Neural crest cell (in vitro differentiated cells): Measurements from ENCODE around the gene ZBED1. TPM values are rescaled to one million over a fixed set of nuclear protein-coding genes. Genes with fewer than 3 reads are reported as not detected.

Experiments used
- DNase-seq: peaks from one replicate; pipeline ENCODE4 v3.0.0; 2021; ENCODE audit warnings: low read depth, mixed read lengths, low spot score
- H3K27ac Mint-ChIP-seq: one replicate; pipeline ENCODE4 v1.8.0; 2021; ENCODE audit warnings: mild to moderate bottlenecking, mixed read lengths; ENCODE audit not compliant: unreplicated experiment
- H3K27me3 Mint-ChIP-seq: 2 replicates; pipeline ENCODE4 v1.8.0; 2021; ENCODE audit warnings: low read depth, mild to moderate bottlenecking, mixed read lengths
- H3K36me3 Mint-ChIP-seq: 2 replicates; pipeline ENCODE4 v1.8.0; 2021; ENCODE audit warnings: low read depth, mild to moderate bottlenecking, mixed read lengths
- H3K4me1 Mint-ChIP-seq: 2 replicates; pipeline ENCODE4 v1.8.0; 2021; ENCODE audit warnings: mixed read lengths
- H3K4me3 Mint-ChIP-seq: one replicate; pipeline ENCODE4 v1.8.0; 2021; ENCODE audit warnings: mild to moderate bottlenecking, mixed read lengths
- H3K9me3 Mint-ChIP-seq: 2 replicates; pipeline ENCODE4 v1.8.0; 2021; ENCODE audit warnings: mixed read lengths
- total RNA-seq: library from RNA; stranded (reverse); gene quantifications from 2 replicates; pipeline ENCODE4 v1.2.1, GENCODE V29; 2021
- TF ChIP-seq, protein P1 (sequence below): fragments of 200-600 bp; sonication (generic); conservative IDR thresholded peaks from 2 replicates; pipeline ENCODE4 v1.5.0; 2021; ENCODE audit warnings: antibody characterized with exemption, mild to moderate bottlenecking

ZBED1 gene
- total RNA-seq, 1 donor from 2014 or later: 42.0 TPM

DNA sequence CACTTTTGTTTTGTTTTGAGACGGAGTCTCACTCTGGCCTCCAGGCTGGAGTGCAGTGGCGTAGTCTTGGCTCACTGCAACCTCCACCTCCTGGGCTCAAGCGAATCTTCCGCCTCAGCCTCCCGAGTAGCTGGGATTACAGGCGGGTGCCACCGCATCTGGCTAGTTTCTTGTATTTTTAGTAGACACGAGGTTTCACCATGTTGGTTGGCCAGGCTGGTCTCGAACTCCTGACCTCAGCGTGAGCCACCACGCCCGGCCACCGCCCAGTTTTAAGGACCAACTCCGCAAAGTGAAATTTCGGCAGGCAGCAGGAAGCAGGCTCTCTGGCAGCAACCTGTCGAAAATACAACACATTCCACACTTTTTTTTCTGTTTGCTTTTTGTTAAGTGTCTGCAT, 13.4 kb downstream of the ZBED1 start:
- Mint-ChIP-seq H3K9me3 (no peaks in the 10 kb centered on the region), H3K27ac (no peak overlapping the region), H3K36me3 (peaks cover 15% of the 10 kb centered on the region), H3K4me1 (peaks cover 15% of the 10 kb centered on the region), H3K27me3 (no peaks in the 10 kb centered on the region), H3K4me3 (no peak overlapping the region)
- no peak for DNase-seq
- TF ChIP-seq, protein P1, sequence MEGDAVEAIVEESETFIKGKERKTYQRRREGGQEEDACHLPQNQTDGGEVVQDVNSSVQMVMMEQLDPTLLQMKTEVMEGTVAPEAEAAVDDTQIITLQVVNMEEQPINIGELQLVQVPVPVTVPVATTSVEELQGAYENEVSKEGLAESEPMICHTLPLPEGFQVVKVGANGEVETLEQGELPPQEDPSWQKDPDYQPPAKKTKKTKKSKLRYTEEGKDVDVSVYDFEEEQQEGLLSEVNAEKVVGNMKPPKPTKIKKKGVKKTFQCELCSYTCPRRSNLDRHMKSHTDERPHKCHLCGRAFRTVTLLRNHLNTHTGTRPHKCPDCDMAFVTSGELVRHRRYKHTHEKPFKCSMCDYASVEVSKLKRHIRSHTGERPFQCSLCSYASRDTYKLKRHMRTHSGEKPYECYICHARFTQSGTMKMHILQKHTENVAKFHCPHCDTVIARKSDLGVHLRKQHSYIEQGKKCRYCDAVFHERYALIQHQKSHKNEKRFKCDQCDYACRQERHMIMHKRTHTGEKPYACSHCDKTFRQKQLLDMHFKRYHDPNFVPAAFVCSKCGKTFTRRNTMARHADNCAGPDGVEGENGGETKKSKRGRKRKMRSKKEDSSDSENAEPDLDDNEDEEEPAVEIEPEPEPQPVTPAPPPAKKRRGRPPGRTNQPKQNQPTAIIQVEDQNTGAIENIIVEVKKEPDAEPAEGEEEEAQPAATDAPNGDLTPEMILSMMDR: no peak

- H3K36me3 Mint-ChIP-seq: peaks cover 15% of the 10 kb centered on the region
- H3K27ac Mint-ChIP-seq: peak overlapping the region; percentile 3
- H3K4me3 Mint-ChIP-seq: no peak overlapping the region
- TF ChIP-seq, protein P1: no peak
- H3K4me1 Mint-ChIP-seq: peaks cover 12% of the 10 kb centered on the region
- DNase-seq: no peak
- no peaks in the 10 kb centered on the region for H3K27me3 Mint-ChIP-seq
- H3K9me3 Mint-ChIP-seq: no peaks in the 10 kb centered on the region
Observed at GRCh38 chrX:2486476-2487133, 14.2 kb downstream of the ZBED1 start.

GRCh38 chrX:2485789-2486345, 14.9 kb downstream of the ZBED1 start:
- H3K36me3 Mint-ChIP-seq: peaks cover 11% of the 10 kb centered on the region
- no peak overlapping the region for H3K4me3 Mint-ChIP-seq
- no peak for DNase-seq
- H3K27ac Mint-ChIP-seq: no peak overlapping the region
- no peaks in the 10 kb centered on the region for H3K9me3 Mint-ChIP-seq
- TF ChIP-seq, protein P1: no peak
- H3K4me1 Mint-ChIP-seq: peaks cover 12% of the 10 kb centered on the region
- H3K27me3 Mint-ChIP-seq: no peaks in the 10 kb centered on the region

DNA sequence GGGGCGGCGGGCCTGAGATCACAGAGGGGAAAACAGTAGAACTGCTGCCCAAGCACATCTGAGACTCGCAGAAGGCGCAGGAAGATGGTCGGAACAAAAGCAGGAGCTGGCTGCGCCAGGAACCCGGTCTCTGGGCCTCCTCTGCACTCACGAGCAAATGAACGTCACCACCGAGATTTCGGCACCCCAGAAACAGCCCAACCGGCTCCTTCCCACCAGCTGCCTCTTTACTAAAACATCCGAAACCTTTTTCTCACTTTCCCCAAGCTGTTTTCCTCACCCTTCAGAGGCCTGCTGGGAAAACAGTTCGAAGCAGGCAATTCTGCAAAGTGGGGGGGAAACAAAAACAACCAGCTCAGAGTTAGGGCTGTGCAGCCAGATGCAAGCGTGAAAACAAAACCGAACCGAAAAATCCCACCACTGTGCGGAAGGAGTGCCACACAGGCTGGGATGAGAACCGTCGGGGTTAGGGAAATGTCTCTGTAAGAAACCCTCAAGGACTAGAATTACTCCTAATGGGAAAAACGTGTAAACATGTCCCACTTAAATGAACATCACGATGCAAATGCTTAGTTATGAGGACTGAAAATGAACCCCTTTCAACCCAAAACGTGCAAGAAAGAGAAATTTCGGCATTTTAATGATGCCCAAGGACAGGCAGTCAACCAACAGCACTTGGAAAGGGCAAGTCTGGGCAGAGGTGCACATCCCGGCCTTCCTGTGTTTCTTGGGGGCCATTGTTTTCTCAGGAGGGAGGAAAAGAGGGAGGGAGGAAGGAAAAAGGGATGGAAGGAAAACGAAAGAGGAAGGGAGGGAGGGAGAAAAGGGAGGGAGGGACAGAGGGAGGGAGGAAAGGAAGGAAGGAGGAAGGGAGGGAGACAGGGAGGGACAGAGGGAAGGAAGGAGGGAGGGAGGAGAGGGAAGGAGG, 15.8 kb downstream of the ZBED1 start:
- H3K4me1 Mint-ChIP-seq: peaks cover 12% of the 10 kb centered on the region
- no peak overlapping the region for H3K27ac Mint-ChIP-seq
- peaks cover 14% of the 10 kb centered on the region for H3K36me3 Mint-ChIP-seq
- DNase-seq: no peak
- TF ChIP-seq, protein P1: no peak
- peaks cover 3% of the 10 kb centered on the region for H3K9me3 Mint-ChIP-seq
- no peaks in the 10 kb centered on the region for H3K27me3 Mint-ChIP-seq
- H3K4me3 Mint-ChIP-seq: no peak overlapping the region

DNA sequence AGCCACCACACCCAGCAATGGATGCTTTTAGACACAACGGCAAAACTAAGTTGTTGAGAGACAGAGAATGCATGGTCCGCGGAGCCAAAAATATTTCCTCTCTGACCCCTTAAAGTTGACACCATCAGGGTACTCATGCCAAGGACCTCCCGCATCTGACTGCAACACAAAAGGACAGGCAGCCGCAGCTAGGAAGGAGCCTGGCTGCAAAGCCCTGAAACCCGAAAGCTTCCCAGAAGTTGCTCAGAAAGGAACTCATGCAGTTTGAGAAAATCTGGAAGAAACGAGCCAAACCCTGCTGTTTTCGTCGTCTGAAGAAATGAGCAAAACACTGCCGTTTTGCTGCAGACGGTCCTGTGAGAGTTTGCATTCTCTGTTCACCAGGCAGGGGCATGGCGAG, 16.5 kb downstream of the ZBED1 start:
- H3K36me3 Mint-ChIP-seq: peaks cover 19% of the 10 kb centered on the region
- TF ChIP-seq, protein P1: no peak
- H3K9me3 Mint-ChIP-seq: peaks cover 7% of the 10 kb centered on the region
- H3K27me3 Mint-ChIP-seq: no peaks in the 10 kb centered on the region
- peaks cover 12% of the 10 kb centered on the region for H3K4me1 Mint-ChIP-seq
- no peak for DNase-seq
- H3K27ac Mint-ChIP-seq: no peak overlapping the region
- no peak overlapping the region for H3K4me3 Mint-ChIP-seq
